HG02885 (cell line): Measurements from ENCODE around the gene TRERF1.
"Not testable (repeated sequence)": the region's sequence is repeated elsewhere in the genome, so short reads cannot be mapped to it uniquely, and the experiment has no call there.

Source experiments
- ATAC-seq: cut with Tn5 transposase; IDR thresholded peaks from one replicate; pipeline ENCODE4 v1.9.1; 2021; ENCODE audit warnings: mild to moderate bottlenecking; ENCODE audit not compliant: unreplicated experiment, poor library complexity

TRERF1 gene

DNA sequence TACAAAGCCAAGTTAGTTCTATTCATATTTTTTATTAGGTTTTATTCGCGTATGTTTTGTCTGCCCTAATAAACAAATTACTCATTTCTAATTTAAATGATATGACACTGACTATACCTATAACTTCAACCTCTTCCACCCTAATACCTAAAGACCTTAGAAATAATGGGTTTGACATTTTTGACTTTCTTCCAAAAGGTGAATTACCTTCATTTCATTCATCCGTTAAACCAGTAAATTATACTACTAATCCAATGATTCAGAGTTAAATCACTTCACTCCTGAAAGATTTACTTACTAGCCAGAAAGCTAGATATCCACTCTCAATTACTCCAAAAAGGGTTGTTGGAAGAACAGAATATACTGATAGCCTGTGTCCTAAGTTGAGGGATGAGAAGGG lies 239.3 kb downstream of the TRERF1 start:
- no peak for ATAC-seq

- ATAC-seq, result no peak
Observed at GRCh38 chr6:42211726-42212125, 240.0 kb downstream of the TRERF1 start.

GRCh38 chr6:42210551-42210950 lies 241.2 kb downstream of the TRERF1 start:
- ATAC-seq, result no peak

DNA sequence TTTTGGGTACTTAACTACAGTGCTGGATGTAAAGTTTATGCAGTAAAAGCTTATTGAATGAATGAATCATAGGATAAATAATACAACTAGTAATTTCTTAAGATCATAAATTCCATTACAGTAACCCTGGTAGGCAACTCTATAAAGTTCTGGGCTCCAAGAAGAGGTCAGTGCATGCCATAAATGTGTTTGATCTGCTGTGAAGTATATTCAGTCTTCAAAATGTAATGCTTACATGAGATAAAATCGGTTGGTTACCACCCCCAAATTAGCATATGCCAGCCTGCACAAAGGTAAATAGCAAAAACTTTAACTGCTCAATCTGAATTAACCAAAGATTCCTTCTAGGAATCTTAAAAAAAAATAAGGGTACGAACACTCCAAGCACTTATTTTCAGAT lies 244.2 kb downstream of the TRERF1 start:
- not testable (repeated sequence) for ATAC-seq

- ATAC-seq, result no peak
Observed at GRCh38 chr6:42204768-42205282, 246.9 kb downstream of the TRERF1 start.

DNA sequence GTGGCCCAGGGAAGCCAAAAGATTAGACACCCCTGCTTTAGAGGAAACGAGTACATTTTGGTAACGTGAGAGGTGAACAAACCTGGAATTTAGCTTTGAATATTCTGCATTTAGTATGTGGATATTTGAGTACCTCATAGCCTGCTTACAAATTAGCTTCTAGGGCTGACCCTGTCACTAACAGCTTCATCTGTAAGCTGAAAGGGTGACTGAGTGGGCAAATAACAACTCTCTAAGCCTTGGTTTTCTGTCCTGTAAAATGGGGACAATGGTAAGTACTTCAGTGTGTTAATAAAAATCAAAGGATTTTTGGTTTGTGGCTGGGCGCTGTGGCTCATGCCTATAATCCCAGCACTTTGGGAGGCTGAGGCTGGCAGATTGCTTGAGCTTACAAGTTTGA lies 248.5 kb downstream of the TRERF1 start:
- ATAC-seq, result no peak

GRCh38 chr6:42202131-42202915 lies 249.4 kb downstream of the TRERF1 start:
- not testable (repeated sequence) for ATAC-seq

DNA sequence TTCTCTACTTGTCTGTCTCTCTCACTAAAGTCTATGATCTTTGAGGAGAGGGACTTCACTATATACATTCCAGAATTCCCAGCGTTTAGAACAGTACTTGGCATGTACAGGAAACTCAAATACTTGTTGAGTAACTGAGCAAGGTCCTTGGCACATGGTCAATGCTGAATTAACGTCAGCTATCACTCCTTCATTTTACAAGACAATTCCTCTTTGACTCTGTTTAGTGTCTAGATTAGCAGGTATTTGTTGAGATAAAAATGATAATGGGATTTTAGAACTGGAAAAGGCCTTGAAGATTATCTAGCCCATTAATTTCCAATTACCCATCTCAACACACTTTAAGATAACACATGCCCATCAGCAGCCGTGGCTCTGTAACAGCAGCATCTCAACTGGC lies 250.3 kb downstream of the TRERF1 start:
- ATAC-seq, result no peak

DNA sequence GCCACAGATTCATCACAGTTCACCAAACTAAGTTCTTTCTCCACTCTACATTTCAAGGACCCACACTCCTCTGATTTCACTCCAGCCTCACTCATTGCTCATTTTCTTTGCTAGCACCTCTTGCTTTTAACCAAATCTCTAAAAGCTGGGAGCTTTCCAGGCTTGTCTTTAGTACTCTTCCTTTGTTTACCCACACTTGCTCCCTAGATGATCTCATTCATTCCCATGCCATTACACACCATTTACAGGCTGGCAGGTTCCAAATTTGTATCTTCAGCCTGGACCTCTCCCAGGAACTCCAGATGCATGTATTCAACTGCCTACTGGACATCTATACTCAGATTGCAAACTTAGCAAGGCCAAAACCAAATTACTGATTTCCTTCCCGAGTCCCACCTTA lies 251.7 kb downstream of the TRERF1 start:
- ATAC-seq, result no peak

DNA sequence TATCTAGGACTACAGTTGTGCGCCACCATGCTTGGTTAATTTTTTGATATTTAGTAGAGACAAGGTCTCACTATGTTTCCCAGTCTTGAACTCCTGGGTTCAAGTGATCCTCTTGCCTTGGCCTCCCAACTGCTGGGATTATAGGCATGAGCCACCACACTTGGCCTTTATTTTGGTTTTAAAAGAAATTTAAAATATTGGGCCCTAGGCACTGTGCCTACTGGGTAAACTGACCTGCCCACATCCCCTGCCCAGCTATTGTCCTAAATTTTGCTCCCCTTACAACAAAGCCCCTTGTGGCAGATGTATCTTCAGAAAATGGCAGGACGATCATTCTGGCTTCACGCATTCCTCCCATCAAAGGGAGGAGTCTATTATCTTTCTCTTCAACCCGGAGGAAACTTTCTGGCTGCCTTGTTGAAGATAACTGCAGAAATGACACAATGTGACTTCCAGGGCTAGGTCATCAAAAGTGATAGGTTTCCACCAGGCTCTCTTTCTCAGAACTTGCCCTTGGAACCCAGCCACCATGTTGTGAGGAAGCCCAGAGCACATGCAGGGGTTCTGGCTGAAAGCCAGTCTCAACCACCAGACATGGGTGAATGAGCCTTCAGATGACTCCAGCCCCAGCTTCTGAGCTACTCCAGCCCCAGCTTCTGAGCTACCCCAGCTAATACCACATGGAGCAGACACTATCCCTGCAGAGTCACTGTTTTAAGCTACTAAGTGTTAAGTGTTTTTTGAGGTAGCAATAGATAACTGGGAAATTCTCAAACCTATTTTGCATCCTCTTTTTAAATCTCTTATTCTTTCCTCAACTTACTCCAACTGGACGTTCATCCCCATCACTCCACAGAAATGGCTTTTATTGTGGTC lies 252.4 kb downstream of the TRERF1 start:
- ATAC-seq, result no peak

DNA sequence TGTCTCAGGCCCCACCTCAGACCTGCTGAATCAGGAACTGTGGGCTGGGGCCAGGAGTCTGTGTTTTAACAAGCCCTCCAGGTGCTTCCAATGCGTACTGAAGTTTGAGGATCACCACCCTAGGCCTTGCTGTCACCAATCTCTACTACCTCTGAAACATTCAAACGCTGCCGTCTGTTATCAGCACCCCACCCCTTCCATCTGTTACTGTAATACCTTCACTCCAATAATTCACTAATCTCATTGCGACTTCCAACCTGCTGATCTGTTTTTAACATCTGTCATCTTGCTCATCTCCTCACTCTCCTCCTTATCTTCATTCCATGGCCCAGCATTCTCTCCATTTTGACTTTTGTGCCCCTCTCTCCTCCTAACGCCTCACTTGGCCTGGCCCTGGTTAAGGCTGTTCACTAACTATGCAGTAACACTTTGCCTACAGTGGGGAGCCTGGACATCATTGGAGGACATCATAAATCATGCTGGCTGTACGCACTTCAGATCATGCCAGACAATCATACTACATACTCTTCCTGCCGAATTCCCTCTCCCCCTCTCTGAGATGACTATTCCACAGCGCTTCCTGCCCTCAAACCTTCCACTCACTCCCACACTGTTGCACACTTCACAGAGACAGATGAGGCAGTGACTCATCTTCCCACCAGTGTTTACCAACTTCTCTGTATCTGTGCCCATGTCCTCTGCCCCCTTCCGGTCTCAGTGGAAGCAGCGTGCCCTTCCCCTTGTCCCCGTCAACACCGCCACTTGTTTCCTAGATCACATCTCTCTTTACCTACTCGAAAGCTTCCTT lies 254.0 kb downstream of the TRERF1 start:
- no peak for ATAC-seq

DNA sequence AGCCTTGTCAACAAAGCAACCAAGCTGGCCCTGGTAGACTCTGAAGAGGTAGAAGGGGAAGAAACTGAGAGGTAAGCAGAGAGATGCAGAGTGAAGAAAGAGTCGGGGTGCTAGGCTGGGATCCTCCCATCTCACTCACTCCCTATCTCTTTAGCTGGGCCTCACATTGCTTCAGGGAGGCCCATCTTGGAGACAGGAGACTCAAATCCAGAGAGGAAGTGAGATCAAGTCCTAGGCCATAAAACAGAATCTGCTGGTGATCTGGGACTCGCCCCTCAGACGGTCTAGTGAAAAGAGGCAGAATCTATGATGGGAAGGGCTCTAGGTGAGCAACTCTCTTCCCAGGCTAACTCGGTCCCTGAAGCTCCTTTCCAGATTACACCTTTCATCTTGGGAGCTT lies 256.3 kb downstream of the TRERF1 start:
- no peak for ATAC-seq

GRCh38 chr6:42194056-42194455 lies 257.7 kb downstream of the TRERF1 start:
- no peak for ATAC-seq

DNA sequence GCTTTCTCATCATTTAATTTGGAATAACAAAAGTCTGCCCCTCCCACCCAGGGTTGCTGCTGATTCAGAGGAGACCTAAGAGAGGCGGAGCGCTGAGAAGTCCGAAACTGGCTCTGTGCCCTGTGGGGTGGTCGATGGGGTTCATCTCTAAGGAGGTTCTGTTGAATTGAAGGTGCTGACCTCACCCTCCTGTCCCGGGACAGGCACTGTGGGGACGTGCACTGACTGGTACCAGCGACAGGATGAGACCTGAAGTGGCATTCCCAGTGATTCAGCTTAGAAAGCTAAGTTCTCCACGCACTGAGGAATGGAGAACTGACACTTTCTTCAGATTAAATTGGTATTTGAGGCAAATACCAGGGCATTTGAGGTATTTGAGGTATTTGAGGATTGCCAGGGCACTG lies 258.2 kb downstream of the TRERF1 start:
- no peak for ATAC-seq

DNA sequence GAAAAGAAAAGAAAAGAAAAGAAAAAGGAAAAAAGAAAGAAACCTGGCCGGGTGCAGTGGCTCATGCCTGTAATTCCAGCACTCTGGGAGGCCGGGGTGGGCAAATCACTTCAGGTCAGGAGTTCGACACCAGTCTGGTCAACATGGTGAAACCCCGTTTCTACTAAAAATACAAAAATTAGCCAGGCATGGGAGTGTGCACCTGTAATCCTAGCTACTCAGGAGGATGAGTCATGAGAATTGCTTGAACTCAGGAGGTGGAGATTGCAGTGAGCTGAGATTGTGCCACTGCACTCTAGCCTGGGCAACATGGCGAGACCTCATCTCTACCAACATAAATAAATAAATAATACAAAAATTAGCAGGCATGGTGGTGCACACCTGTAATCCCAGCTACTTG lies 259.3 kb downstream of the TRERF1 start:
- ATAC-seq, result not testable (repeated sequence)

- ATAC-seq, result no peak
Observed at GRCh38 chr6:42190554-42191183, 261.1 kb downstream of the TRERF1 start.

GRCh38 chr6:42188406-42188805 lies 263.3 kb downstream of the TRERF1 start:
- no peak for ATAC-seq

- no peak for ATAC-seq
Observed at GRCh38 chr6:42185597-42185996, 266.1 kb downstream of the TRERF1 start.

DNA sequence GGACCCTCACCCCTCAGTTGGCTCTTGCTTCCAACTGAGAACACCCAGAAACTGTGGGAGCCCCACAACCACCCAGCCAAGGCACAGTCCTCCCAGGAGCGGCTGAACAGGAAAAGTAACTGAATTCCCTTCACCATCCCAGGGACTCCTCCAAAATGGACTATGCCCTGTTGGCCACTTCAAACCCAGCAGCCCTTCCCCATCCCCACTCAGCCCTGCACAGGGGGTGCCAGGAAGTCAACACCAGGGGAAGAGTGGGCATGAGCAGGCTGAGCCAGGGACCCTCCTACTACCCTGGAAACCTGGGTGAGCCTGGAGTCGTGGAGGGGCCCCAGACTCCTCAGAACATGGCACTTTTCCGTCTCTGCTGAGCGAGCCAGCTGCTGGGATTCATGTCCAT lies 267.3 kb downstream of the TRERF1 start:
- ATAC-seq, result no peak

GRCh38 chr6:42182101-42182500 lies 269.6 kb downstream of the TRERF1 start:
- no peak for ATAC-seq
